Adrenal gland (tissue), 12 donors: Measurements from ENCODE around the gene NEDD9. TPM values are rescaled to one million over a fixed set of nuclear protein-coding genes. Genes with fewer than 3 reads are reported as not detected.

ENCODE experiments used
- DNase-seq, 7 donors: peaks; one replicate each; pipeline ENCODE4 v3.0.0-alpha.2; 2019 to 2020
- H3K27ac ChIP-seq, 5 donors: fragments of 200-600 bp; sonication (generic) in 4 of 5; 1 replicate in 3 of 5; 2 replicates in 2 of 5; pipeline versions ENCODE4 v1.5.1 to v1.8.0; 2016 to 2020; ENCODE audit warnings: mild to moderate bottlenecking in 1 of 5
- H3K27me3 ChIP-seq: fragments of 200-600 bp; 2 replicates; pipeline ENCODE4 v1.8.0; 2021
- H3K36me3 ChIP-seq, 2 donors: fragments of 200-600 bp; replicated peaks in 1 of 2; 1 replicate in 1 of 2; 2 replicates in 1 of 2; pipeline versions ENCODE4 v1.5.1 to v1.8.0; 2018 to 2022
- H3K4me1 ChIP-seq, 2 donors: fragments of 200-600 bp; replicated peaks in 1 of 2; 1 replicate in 1 of 2; 2 replicates in 1 of 2; pipeline versions ENCODE4 v1.5.1 to v1.8.0; 2018 to 2021
- H3K4me3 ChIP-seq, 4 donors: fragments of 200-600 bp; sonication (generic) in 3 of 4; one replicate each; pipeline ENCODE4 v1.5.1; 2016 to 2018
- H3K9me3 ChIP-seq, 3 donors: fragments of 200-600 bp; sonication (generic) in 1 of 3; replicated peaks in 1 of 3; 1 replicate in 2 of 3; 2 replicates in 1 of 3; pipeline versions ENCODE4 v1.5.1 to v1.8.0; 2016 to 2021
- CTCF ChIP-seq, 6 experiments: fragments of 450-650 bp in 4 of 6; fragments of 200-600 bp in 2 of 6; sonication (generic) in 1 of 6; IDR thresholded peaks; 1 replicate in 5 of 6; 2 replicates in 1 of 6; pipeline versions ENCODE4 v1.5.1 to v1.8.0; 2016 to 2021; ENCODE audit warnings: antibody characterized with exemption in 6 of 6, mild to moderate bottlenecking in 2 of 6, moderate library complexity in 1 of 6
- POLR2A ChIP-seq, 2 donors: fragments of 450-650 bp; IDR thresholded peaks; one replicate each; pipeline ENCODE4 v1.6.1; 2017; ENCODE audit warnings: antibody characterized with exemption in 2 of 2, mild to moderate bottlenecking in 2 of 2, moderate library complexity in 1 of 2
- WGBS, 4 donors: extraction: QIAGEN DNeasy Blood & Tissue Kit in 2 of 4; methylation state at CpG; one replicate each; pipeline versions ENCODE4 v1.1.5 to v1.1.7; 2013 to 2017; 5-methylcytosine and 5-hydroxymethylcytosine counted together
- intact Hi-C, 2 donors: fragments of 100-400 bp; cut with DNase I; formaldehyde crosslinking; loops; one replicate each; pipeline versions ENCODE4 v1.14.1 to v1.15.0; 2022 to 2023
- polyA plus RNA-seq, 3 donors: library from polyadenylated mRNA; stranded (reverse); fragments of 200-250 nt in 2 of 3; fragments of 350-450 nt in 1 of 3; fragmentation: Illumina TruSeq in 1 of 3; extraction: RNeasy Lipid Tissue Mini Kit (QIAGEN cat#74804) in 1 of 3; gene quantifications; one replicate each; pipeline ENCODE4 v1.2.3, GENCODE V29; 2013 to 2014
- total RNA-seq, 9 donors: library from RNA; depleted of rRNA in 4 of 9; stranded (reverse); fragments of >200 nt in 4 of 9; fragments of 120-200 nt in 1 of 9; fragmentation: NEBNext Ultra II Directional in 1 of 9; extraction: Animal tissue kit (Norgen Biotek cat#: 25700) in 1 of 9; gene quantifications; one replicate each; pipeline versions ENCODE4 v1.1.0 to v1.2.4, GENCODE V29; 2013 to 2023
- donor health status: healthy with polysubstance abuse.
- donor health status: Bipolar disorder and iron deficiency.
- donor health status: DM: yes; HTN: yes; CAD: no.
- donor health status: DM: no; HTN: no; CAD: no.
- donor health status: DM: no; HTN: no; CAD: no.
- donor health status: DM: yes; HTN: yes; CAD: no.

Gene NEDD9
- total and polyA plus RNA-seq, 12 donors = 6.6 to 47.9 (median 13.5) TPM

GRCh38 chr6:11226005-11226404, 6.5 kb downstream of the NEDD9 start:
- Histone ChIP-seq H3K27me3 (no peaks in the 10 kb centered on the region), H3K27ac (no peak overlapping the region), H3K4me3 (no peak overlapping the region), H3K9me3 (no peaks in the 10 kb centered on the region), H3K4me1 (peaks cover 0 to 9% of the 10 kb centered on the region in 2 donors), H3K36me3 (no peaks in the 10 kb centered on the region)
- no peak for TF ChIP-seq POLR2A (IDR thresholded peaks at IDR 0.05)
- TF ChIP-seq CTCF (IDR thresholded peaks at IDR 0.05) = no peak
- DNase-seq = no peak
- intact Hi-C loops = no loop called here
- 82 to 85% (median 84%) methylated on average over 3 of the region's 3 CpGs for WGBS, 4 donors

- peak overlapping the region in 1 of 5 donors; percentile 16 for H3K27ac ChIP-seq
- H3K36me3 ChIP-seq = no peaks in the 10 kb centered on the region
- intact Hi-C loops = no loop called here
- H3K27me3 ChIP-seq = no peaks in the 10 kb centered on the region
- no peak for DNase-seq
- TF ChIP-seq CTCF (IDR thresholded peaks at IDR 0.05) = no peak
- TF ChIP-seq POLR2A (IDR thresholded peaks at IDR 0.05) = no peak
- WGBS, 4 donors = 72 to 82% (median 76%) methylated on average over 4 of the region's 4 CpGs
- no peaks in the 10 kb centered on the region for H3K9me3 ChIP-seq
- peaks cover 0 to 9% of the 10 kb centered on the region in 2 donors for H3K4me1 ChIP-seq
- no peak overlapping the region for H3K4me3 ChIP-seq
These were observed 7.5 kb downstream of the NEDD9 start for GRCh38 chr6:11224966-11225463.

GRCh38 chr6:11224252-11224965, 8.1 kb downstream of the NEDD9 start:
- DNase-seq = no peak
- Histone ChIP-seq H3K4me3 (no peak overlapping the region), H3K4me1 (peaks cover 2 to 10% of the 10 kb centered on the region in 2 donors), H3K27me3 (no peaks in the 10 kb centered on the region), H3K27ac (peak overlapping the region in 1 of 5 donors; percentile 16), H3K9me3 (no peaks in the 10 kb centered on the region), H3K36me3 (no peaks in the 10 kb centered on the region)
- 71 to 82% (median 76%) methylated on average over 9 of the region's 9 CpGs for WGBS, 4 donors
- intact Hi-C loops = no loop called here
- TF ChIP-seq CTCF (IDR thresholded peaks at IDR 0.05) (no peak), POLR2A (IDR thresholded peaks at IDR 0.05) (no peak)

- Histone ChIP-seq H3K27me3 (no peaks in the 10 kb centered on the region), H3K36me3 (no peaks in the 10 kb centered on the region), H3K4me3 (no peak overlapping the region), H3K9me3 (no peaks in the 10 kb centered on the region), H3K4me1 (peaks cover 2 to 16% of the 10 kb centered on the region in 2 donors), H3K27ac (peak overlapping the region in 1 of 5 donors; percentile 28)
- intact Hi-C loops = no loop called here
- TF ChIP-seq CTCF (IDR thresholded peaks at IDR 0.05) = no peak
- TF ChIP-seq POLR2A (IDR thresholded peaks at IDR 0.05) = no peak
- no peak for DNase-seq
- WGBS, 4 donors = 89 to 98% (median 94%) methylated on average over 5 of the region's 5 CpGs
These were observed 9.1 kb downstream of the NEDD9 start for GRCh38 chr6:11223286-11223864.
